ENCODE results near the gene POR.

DNA sequence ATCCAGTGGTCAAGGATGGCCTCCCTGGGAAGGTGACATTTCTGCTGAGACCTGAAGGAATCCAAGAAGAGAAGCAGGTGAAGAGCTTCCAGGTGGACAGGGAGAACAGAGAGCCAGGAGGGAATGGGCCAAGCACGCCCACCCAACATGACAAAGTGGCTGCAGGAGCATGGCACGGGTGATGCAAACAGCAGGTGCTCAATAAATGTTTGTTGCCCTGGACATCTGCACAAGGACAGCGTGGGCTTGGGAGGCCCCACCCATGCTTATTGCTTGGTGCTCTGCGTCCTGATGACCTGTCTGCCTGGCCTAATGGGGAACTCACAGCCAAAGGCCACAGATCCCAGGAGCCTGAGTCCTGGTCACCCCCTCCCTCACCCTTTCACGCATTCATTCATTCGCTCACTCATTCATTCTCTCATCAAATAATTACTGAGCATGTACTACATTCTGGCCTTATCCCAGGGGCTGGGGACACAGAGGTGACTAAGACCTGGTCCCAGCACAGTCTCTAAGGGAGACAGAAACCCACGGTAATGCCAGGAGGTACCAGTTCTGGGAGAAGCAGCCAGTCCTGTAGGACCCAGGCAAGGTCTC lies 23.0 kb upstream of the POR start:
- TF ChIP-seq, protein P1, sequence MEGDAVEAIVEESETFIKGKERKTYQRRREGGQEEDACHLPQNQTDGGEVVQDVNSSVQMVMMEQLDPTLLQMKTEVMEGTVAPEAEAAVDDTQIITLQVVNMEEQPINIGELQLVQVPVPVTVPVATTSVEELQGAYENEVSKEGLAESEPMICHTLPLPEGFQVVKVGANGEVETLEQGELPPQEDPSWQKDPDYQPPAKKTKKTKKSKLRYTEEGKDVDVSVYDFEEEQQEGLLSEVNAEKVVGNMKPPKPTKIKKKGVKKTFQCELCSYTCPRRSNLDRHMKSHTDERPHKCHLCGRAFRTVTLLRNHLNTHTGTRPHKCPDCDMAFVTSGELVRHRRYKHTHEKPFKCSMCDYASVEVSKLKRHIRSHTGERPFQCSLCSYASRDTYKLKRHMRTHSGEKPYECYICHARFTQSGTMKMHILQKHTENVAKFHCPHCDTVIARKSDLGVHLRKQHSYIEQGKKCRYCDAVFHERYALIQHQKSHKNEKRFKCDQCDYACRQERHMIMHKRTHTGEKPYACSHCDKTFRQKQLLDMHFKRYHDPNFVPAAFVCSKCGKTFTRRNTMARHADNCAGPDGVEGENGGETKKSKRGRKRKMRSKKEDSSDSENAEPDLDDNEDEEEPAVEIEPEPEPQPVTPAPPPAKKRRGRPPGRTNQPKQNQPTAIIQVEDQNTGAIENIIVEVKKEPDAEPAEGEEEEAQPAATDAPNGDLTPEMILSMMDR (conservative IDR thresholded peaks at IDR 0.05 in 1 of 2, IDR thresholded peaks at IDR 0.05 in 1 of 2; ENCODE audit: extremely low read depth in 1 of 2, insufficient read depth in 1 of 2, low read depth in 1 of 2, low read length in 2 of 2) = no peak
- no peak for TF ChIP-seq EZH2 (IDR thresholded peaks at IDR 0.05; ENCODE audit: borderline replicate concordance, low read length)
